Subcutaneous adipose tissue (tissue), 4 donors: Measurements from ENCODE around the gene MRPL16. TPM values are rescaled to one million over a fixed set of nuclear protein-coding genes. Genes with fewer than 3 reads are reported as not detected.

Experiments used
- total RNA-seq, 4 donors: library from RNA; depleted of rRNA; stranded (reverse); fragments of >200 nt; gene quantifications; one replicate each; pipeline ENCODE4 v1.1.0, GENCODE V29; 2016
- TF ChIP-seq, protein P1 (sequence below): fragments of 450-650 bp; IDR thresholded peaks from one replicate; pipeline ENCODE4 v1.5.1; 2016; ENCODE audit warnings: low read depth, mild to moderate bottlenecking, control low read depth, antibody characterized with exemption, moderate library complexity

Gene MRPL16
- total RNA-seq, 4 donors from 2014 or later = 36.6 to 50.5 (median 42.1) TPM

DNA sequence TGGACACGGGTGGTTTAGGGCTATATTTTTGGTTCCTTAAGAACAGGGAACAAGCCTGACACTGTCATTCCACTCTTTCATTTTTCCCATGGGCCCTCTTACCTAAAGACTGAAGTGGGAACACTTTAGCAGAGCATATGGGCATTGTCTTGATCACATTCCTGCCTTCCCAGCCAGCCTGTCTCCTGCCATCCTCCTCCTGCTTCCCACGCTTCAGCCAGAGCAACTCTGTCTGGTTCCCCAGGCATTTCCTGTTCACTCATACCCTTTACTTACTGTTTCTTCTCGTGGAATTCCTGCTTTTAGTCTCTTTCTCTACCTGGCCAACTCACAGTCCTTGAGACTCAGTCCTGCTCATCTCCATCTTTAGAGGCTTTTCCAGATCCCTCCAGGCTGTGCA lies 22.8 kb downstream of the MRPL16 start:
- TF ChIP-seq, protein P1, sequence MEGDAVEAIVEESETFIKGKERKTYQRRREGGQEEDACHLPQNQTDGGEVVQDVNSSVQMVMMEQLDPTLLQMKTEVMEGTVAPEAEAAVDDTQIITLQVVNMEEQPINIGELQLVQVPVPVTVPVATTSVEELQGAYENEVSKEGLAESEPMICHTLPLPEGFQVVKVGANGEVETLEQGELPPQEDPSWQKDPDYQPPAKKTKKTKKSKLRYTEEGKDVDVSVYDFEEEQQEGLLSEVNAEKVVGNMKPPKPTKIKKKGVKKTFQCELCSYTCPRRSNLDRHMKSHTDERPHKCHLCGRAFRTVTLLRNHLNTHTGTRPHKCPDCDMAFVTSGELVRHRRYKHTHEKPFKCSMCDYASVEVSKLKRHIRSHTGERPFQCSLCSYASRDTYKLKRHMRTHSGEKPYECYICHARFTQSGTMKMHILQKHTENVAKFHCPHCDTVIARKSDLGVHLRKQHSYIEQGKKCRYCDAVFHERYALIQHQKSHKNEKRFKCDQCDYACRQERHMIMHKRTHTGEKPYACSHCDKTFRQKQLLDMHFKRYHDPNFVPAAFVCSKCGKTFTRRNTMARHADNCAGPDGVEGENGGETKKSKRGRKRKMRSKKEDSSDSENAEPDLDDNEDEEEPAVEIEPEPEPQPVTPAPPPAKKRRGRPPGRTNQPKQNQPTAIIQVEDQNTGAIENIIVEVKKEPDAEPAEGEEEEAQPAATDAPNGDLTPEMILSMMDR = no peak

DNA sequence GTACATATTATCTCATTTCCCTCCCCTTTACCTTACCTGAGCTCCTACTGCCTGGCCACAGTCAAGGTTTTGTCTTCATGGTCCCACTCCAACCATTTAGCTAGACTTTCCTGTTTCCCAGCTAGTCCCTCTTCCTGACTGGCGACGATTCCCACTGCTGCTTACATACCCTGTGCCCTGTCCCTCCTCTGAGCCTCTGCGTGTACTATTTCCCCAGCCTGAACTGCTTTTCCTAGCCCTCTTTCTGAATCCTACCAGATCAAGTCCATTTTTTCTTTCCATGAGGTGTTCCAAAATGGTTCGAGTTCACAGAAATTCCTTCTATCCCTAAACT lies 23.4 kb downstream of the MRPL16 start:
- TF ChIP-seq, protein P1 = no peak

DNA sequence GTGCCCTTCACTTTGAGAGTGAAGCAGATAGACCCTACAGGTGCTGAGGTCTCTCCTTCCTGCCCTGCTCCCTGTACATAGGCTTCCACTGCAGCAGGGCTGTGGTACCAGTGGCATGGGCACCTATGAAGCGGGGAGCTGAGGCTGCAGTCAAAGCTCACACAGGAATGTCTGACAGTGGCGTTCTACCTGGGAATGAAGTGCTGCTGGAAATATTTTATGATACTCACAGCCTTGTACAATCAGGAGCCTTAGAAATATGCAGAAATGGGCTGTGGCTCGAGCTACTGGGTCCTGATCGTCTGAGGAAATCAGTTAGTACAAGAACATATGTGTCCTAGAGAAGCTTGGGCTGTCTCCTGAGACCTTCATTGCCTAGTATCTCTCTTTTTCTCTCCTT lies 24.8 kb downstream of the MRPL16 start:
- TF ChIP-seq, protein P1 = no peak

DNA sequence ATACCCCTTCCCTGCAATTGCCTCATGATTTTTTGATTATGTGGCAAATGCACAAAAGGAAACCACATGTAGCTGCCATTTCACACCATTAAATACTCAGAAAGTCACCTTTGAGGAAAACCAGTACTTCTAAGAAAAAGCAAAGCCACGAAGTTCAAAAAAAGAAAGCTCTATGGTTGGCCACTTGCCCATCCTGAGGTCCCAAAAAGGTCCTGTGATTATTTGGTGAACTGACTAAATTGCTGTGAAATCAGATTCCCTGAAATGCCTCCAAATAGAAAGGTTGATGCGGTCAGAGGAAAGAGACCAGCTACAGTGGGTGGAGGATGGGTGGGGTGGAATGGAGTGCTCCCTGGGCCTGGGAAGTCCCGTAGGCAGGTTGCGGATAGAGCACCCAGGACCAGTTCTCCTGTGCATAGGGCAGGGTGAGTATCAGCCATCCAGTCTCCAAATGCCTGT lies 26.9 kb downstream of the MRPL16 start:
- TF ChIP-seq, protein P1 = no peak

DNA sequence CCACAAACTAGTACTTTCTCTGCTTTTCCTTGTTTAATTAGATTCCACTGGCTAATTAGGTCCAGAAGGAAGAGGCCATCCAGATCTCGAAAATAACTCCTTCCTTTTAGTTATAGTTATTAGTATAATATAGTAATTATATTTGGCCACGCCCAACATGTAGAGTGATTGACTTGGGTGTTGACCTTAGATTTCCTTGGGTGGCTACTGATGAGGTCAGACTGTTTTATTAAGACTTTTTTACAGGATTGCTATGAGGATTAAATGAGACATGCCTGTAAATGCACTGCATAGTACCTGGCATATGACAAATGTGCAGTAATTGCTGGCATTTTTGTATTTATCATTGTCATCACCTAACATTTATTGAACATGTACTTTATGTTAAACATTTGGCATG lies 28.5 kb downstream of the MRPL16 start:
- TF ChIP-seq, protein P1 = no peak

DNA sequence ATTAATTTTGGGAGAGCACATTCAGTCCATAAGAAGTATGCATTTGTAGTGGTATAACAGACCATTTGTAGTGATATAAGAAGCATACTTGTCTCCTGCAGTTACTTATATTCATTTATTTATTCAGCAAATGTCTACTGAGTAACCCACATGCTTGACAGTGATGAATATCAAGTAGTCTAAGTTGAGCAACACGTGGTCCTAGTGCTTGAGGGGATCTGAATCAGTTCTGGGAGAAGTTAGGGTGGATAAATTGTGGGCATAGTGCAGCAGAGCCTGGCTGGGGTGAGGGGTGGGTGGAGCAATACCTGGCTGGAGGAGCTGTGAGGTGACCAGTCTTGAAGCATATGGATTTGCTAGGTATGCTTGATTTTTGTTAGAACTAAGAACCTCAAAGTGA lies 31.1 kb downstream of the MRPL16 start:
- TF ChIP-seq, protein P1 = no peak

DNA sequence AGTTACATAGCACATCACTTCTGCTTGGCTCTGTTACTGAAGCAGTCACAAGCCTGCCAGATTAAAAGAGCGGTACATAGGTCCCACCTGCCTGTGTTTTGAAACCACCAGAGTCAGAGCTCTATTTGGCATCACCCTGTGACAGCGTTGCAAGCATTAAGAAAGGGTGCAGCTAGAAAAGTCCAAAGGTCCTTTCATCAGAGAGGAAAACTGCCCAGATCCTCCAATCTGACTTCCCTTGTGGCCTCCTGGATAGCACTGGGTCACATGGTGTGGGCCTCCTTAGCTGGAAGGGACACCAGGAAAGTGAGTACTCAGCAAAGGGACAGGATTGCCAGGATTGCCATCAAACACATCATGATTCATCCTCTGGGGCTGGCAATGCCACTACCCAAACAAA lies 32.5 kb downstream of the MRPL16 start:
- TF ChIP-seq, protein P1 = no peak

DNA sequence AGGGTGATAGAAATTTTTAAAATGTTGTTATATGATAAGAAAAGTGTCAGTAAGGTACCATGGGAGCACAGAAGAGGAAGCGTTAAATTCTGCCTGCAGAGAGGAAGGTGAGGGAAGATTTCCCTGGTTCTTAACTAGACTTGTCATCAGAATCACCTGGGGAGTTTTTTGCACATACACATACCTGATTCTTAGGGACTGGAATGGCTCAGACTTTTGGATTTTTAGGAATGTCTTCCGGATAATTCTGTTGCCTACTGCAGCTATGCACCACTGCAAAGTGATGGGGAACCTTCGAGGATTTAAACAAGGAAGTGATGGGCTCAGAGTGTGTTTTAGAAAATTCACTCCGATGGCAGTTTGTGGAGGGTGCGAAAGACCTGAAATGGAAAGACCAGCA lies 33.5 kb downstream of the MRPL16 start:
- TF ChIP-seq, protein P1 = no peak
